HepG2 (cell line): ENCODE measurements around the gene LRRC8E. TPM values are rescaled to one million over a fixed set of nuclear protein-coding genes. Genes with fewer than 3 reads are reported as not detected.
A peak's percentile ranks its signal among the peaks of the same experiment; 100 is the strongest.

Source experiments
- ATF7-NPFF ChIP-seq: sonication (generic); formaldehyde crosslinking; IDR thresholded peaks from 2 replicates; pipeline ENCODE4 v1.8.1; 2023; ENCODE audit warnings: mild to moderate bottlenecking, low read depth, missing genetic modification reagents, moderate library complexity
- BRF2 ChIP-seq: sonication (generic); formaldehyde crosslinking; IDR thresholded peaks from 2 replicates; pipeline ENCODE4 v1.8.1; 2022; ENCODE audit warnings: mild to moderate bottlenecking, missing genetic modification reagents
- CAMTA2 ChIP-seq: sonication (generic); formaldehyde crosslinking; IDR thresholded peaks from 2 replicates; pipeline ENCODE4 v1.4.0; 2020; ENCODE audit warnings: mild to moderate bottlenecking, missing genetic modification reagents, borderline replicate concordance
- ERF ChIP-seq: IDR thresholded peaks from 2 replicates; pipeline ENCODE4 v1.6.1; 2018; ENCODE audit warnings: missing biosample characterization, missing genetic modification reagents
- JDP2 ChIP-seq: sonication (generic); formaldehyde crosslinking; IDR thresholded peaks from 2 replicates; pipeline ENCODE4 v1.8.1; 2022; ENCODE audit warnings: missing genetic modification reagents, borderline replicate concordance
- KDM3A ChIP-seq: IDR thresholded peaks from 2 replicates; pipeline ENCODE4 v1.6.1; 2018; ENCODE audit warnings: low read depth, missing compliant biosample characterization
- MLLT10 ChIP-seq: sonication (generic); formaldehyde crosslinking; IDR thresholded peaks from 2 replicates; pipeline ENCODE4 v1.4.0; 2020; ENCODE audit warnings: missing genetic modification reagents
- PAX8 ChIP-seq: sonication (generic); formaldehyde crosslinking; IDR thresholded peaks from 2 replicates; pipeline ENCODE4 v1.8.0; 2022; ENCODE audit warnings: mild to moderate bottlenecking, missing genetic modification reagents, borderline replicate concordance
- RFX3 ChIP-seq: IDR thresholded peaks from 2 replicates; pipeline ENCODE4 v1.6.1; 2016; ENCODE audit warnings: missing biosample characterization, missing genetic modification reagents
- SUZ12 ChIP-seq: fragments of 150-350 bp; IDR thresholded peaks from 2 replicates; pipeline ENCODE4 v1.6.1; 2014; ENCODE audit warnings: low read depth, low read length
- TFE3 ChIP-seq: IDR thresholded peaks from 2 replicates; pipeline ENCODE4 v1.6.1; 2016
- TSC22D2 ChIP-seq: sonication (generic); formaldehyde crosslinking; IDR thresholded peaks from 2 replicates; pipeline ENCODE4 v1.5.1; 2020; ENCODE audit warnings: missing genetic modification reagents, mild to moderate bottlenecking, borderline replicate concordance
- ZFP41 ChIP-seq: sonication (generic); formaldehyde crosslinking; IDR thresholded peaks from 2 replicates; pipeline ENCODE4 v1.4.0; 2020; ENCODE audit warnings: mild to moderate bottlenecking, missing genetic modification reagents, borderline replicate concordance
- ZNF124 ChIP-seq: sonication (generic); formaldehyde crosslinking; IDR thresholded peaks from 2 replicates; pipeline ENCODE4 v1.4.0; 2020; ENCODE audit warnings: missing genetic modification reagents
- ZNF275 ChIP-seq: sonication (generic); formaldehyde crosslinking; IDR thresholded peaks from 2 replicates; pipeline ENCODE4 v1.8.0; 2022; ENCODE audit warnings: missing genetic modification reagents, mild to moderate bottlenecking, inconsistent platforms, borderline replicate concordance
- ZNF331 ChIP-seq: sonication (generic); formaldehyde crosslinking; IDR thresholded peaks from 2 replicates; pipeline ENCODE4 v1.4.0; 2020; ENCODE audit warnings: missing genetic modification reagents
- ZNF383 ChIP-seq: sonication (generic); formaldehyde crosslinking; IDR thresholded peaks from 2 replicates; pipeline ENCODE4 v1.4.0; 2020; ENCODE audit warnings: missing genetic modification reagents, mild to moderate bottlenecking, borderline replicate concordance
- ZNF496 ChIP-seq: sonication (generic); formaldehyde crosslinking; IDR thresholded peaks from 2 replicates; pipeline ENCODE4 v1.8.1; 2023; ENCODE audit warnings: mild to moderate bottlenecking, moderate library complexity, missing genetic modification reagents; ENCODE audit not compliant: insufficient replicate concordance
- polyA plus RNA-seq, 8 experiments: library from polyadenylated mRNA; depleted of rRNA in 3 of 8; stranded (reverse) in 7 of 8; unstranded in 1 of 8; fragments of >200 nt; fragmentation: Illumina TruSeq in 4 of 8; extraction: Trizol in 4 of 8; gene quantifications; 2 replicates each; pipeline versions ENCODE4 v1.2.1 to v1.2.3, GENCODE V29; 2011 to 2016; ENCODE audit warnings: low read depth in 4 of 8, missing spikeins in 1 of 8, mixed read lengths in 1 of 8; ENCODE audit not compliant: insufficient read depth in 1 of 8
- total RNA-seq, 5 experiments: library from RNA; depleted of rRNA; stranded (reverse); fragments of >200 nt; fragmentation: Illumina TruSeq; extraction: Trizol; gene quantifications; 2 replicates each; pipeline ENCODE4 v1.2.3, GENCODE V29; 2016; ENCODE audit warnings: low read depth in 1 of 5
- TF ChIP-seq, protein P1 (sequence below): sonication (generic); formaldehyde crosslinking; IDR thresholded peaks from 2 replicates; pipeline ENCODE4 v1.8.1; 2023; ENCODE audit warnings: mild to moderate bottlenecking, missing genetic modification reagents, borderline replicate concordance
- TF ChIP-seq, protein P2 (sequence below): IDR thresholded peaks from 2 replicates; pipeline ENCODE4 v1.6.1; 2012; ENCODE audit warnings: low read depth, low read length, improper control_type of control experiment
- TF ChIP-seq, protein P3 (sequence below): sonication (generic); formaldehyde crosslinking; IDR thresholded peaks from 2 replicates; pipeline ENCODE4 v1.5.1; 2020; ENCODE audit warnings: missing genetic modification reagents, mild to moderate bottlenecking, borderline replicate concordance

LRRC8E gene
- total and polyA plus RNA-seq, 2 of the 13 experiments (the other 11 are each of a cell fraction or from before 2014, with no cell fraction given): 8.0 to 10.3 TPM

DNA sequence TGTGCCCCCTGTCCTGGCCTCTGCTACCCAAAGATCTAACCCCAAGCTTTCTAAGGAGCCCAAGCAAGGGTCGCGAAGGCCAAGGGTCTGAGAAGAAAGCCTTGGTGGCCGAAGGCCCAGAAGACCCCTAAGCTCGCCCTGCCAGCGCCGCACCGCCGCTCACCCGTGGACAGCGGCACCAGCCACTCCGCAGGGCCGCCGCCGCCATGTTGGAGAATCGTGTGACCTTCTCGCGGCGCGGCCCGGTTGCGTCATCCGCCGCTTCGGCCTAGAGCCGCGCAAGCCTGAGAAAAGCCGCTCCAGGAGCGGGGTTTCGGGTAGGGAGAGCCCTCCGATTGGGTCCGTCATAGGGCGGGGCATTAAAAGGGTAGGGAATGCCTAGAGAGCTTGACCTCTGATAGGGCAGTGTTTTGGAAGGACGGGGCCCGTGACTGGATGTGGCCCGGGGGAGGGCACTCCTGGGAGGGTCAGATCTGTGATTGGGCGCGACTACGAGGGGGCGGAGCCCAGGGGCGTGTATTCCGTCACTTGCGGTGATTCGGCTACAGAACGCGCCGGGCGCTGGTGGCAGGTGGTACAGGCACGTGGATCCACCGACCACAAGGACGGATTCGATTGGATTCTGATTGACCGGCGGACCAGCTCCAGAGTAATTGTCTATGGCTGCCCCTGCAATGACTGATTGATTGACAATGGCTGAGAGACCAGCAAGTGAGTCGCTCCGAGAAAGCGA is 55.3 kb downstream of the LRRC8E start, which contains the start of gene TIMM44 (continued):
- no peak for TF ChIP-seq MLLT10 (CRISPR knock-in tag)
- TF ChIP-seq ATF7-NPFF (CRISPR knock-in tag): peak; percentile 68; the same call in 1 of the 2 replicates
- peak; percentile 58; the same call in 1 of the 2 replicates for TF ChIP-seq ZNF124 (CRISPR knock-in tag)
- TF ChIP-seq JDP2: no peak; the same call in 1 of the 2 replicates
- TF ChIP-seq ZNF275 (CRISPR knock-in tag): peak; percentile 42
- no peak for TF ChIP-seq SUZ12
- peak; percentile 91 for TF ChIP-seq TFE3 (CRISPR knock-in tag)
- TF ChIP-seq CAMTA2 (CRISPR knock-in tag): no peak; the same call in 1 of the 2 replicates
- peak; percentile 85 for TF ChIP-seq ERF (CRISPR knock-in tag)
- TF ChIP-seq, protein P1, sequence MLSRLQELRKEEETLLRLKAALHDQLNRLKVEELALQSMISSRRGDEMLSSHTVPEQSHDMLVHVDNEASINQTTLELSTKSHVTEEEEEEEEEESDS (CRISPR knock-in tag): no peak
- peak; percentile 85 for TF ChIP-seq KDM3A (CRISPR knock-in tag)
- TF ChIP-seq ZNF383: no peak
- TF ChIP-seq ZFP41 (CRISPR knock-in tag): no peak; the same call in 1 of the 2 replicates
- TF ChIP-seq, protein P2, sequence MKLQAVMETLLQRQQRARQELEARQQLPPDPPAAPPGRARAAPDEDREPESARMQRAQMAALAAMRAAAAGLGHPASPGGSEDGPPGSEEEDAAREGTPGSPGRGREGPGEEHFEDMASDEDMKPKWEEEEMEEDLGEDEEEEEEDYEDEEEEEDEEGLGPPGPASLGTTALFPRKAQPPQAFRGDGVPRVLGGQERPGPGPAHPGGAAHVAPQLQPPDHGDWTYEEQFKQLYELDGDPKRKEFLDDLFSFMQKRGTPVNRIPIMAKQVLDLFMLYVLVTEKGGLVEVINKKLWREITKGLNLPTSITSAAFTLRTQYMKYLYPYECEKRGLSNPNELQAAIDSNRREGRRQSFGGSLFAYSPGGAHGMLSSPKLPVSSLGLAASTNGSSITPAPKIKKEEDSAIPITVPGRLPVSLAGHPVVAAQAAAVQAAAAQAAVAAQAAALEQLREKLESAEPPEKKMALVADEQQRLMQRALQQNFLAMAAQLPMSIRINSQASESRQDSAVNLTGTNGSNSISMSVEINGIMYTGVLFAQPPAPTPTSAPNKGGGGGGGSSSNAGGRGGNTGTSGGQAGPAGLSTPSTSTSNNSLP: peak; percentile 32; the same call in 1 of the 2 replicates
- 0 out of 2 replicates have a peak, but pooled peaks have one; percentile 79 for TF ChIP-seq ZNF331 (CRISPR knock-in tag)
- TF ChIP-seq RFX3: no peak
- TF ChIP-seq, protein P3, sequence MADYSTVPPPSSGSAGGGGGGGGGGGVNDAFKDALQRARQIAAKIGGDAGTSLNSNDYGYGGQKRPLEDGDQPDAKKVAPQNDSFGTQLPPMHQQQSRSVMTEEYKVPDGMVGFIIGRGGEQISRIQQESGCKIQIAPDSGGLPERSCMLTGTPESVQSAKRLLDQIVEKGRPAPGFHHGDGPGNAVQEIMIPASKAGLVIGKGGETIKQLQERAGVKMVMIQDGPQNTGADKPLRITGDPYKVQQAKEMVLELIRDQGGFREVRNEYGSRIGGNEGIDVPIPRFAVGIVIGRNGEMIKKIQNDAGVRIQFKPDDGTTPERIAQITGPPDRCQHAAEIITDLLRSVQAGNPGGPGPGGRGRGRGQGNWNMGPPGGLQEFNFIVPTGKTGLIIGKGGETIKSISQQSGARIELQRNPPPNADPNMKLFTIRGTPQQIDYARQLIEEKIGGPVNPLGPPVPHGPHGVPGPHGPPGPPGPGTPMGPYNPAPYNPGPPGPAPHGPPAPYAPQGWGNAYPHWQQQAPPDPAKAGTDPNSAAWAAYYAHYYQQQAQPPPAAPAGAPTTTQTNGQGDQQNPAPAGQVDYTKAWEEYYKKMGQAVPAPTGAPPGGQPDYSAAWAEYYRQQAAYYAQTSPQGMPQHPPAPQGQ (CRISPR knock-in tag): no peak
- TF ChIP-seq BRF2 (CRISPR knock-in tag): peak; percentile 78; the same call in 1 of the 2 replicates
- peak; percentile 47; the same call in 1 of the 2 replicates for TF ChIP-seq PAX8 (CRISPR knock-in tag)
- no peak for TF ChIP-seq ZNF496
- no peak for TF ChIP-seq TSC22D2 (CRISPR knock-in tag)
